Body of pancreas (tissue), 4 donors: ENCODE data around the gene HS1BP3. TPM values are rescaled to one million over a fixed set of nuclear protein-coding genes. Genes with fewer than 3 reads are reported as not detected.
A peak's percentile ranks its signal among the peaks of the same experiment; 100 is the strongest.

Source experiments
- ATAC-seq: fragments of 150-250 bp; one replicate; pipeline ENCODE4 v1.9.1; 2016
- DNase-seq, 4 donors: peaks; one replicate each; pipeline ENCODE4 v3.0.0-alpha.2; 2019
- H3K27ac ChIP-seq, 4 donors: fragments of 200-600 bp; sonication (generic); 1 replicate in 3 of 4; 2 replicates in 1 of 4; pipeline versions ENCODE4 v1.5.1 to v1.6.1; 2016 to 2019; ENCODE audit warnings: mild to moderate bottlenecking in 1 of 4, mixed read lengths in 1 of 4, moderate library complexity in 1 of 4
- H3K27me3 ChIP-seq, 2 donors: fragments of 200-600 bp; sonication (generic); one replicate each; pipeline ENCODE4 v1.6.0; 2016; ENCODE audit warnings: mild to moderate bottlenecking in 1 of 2
- H3K36me3 ChIP-seq, 2 donors: fragments of 200-600 bp; sonication (generic); replicated peaks in 1 of 2; 2 replicates each; pipeline ENCODE4 v1.5.1; 2016; ENCODE audit warnings: low read depth in 2 of 2; ENCODE audit not compliant: insufficient read depth in 1 of 2
- H3K4me1 ChIP-seq: fragments of 200-600 bp; sonication (generic); one replicate; pipeline ENCODE4 v1.6.0; 2016
- H3K4me3 ChIP-seq, 2 donors: fragments of 200-600 bp; sonication (generic); 1 replicate in 1 of 2; 2 replicates in 1 of 2; pipeline ENCODE4 v1.5.1; 2016 to 2019
- H3K9me3 ChIP-seq, 3 donors: fragments of 200-600 bp; sonication (generic); 1 replicate in 2 of 3; 2 replicates in 1 of 3; pipeline ENCODE4 v1.5.1; 2016
- POLR2A ChIP-seq, 3 donors: fragments of 450-650 bp; IDR thresholded peaks; one replicate each; pipeline ENCODE4 v1.6.1; 2016; ENCODE audit warnings: antibody characterized with exemption in 3 of 3, mild to moderate bottlenecking in 2 of 3
- WGBS, 2 donors: methylation state at CpG; one replicate each; pipeline ENCODE4 v1.1.5; 2017; 5-methylcytosine and 5-hydroxymethylcytosine counted together
- intact Hi-C: fragments of 100-400 bp; cut with DNase I; formaldehyde crosslinking; loops from one replicate; pipeline ENCODE4 v1.15.1; 2023
- total RNA-seq, 2 donors: library from RNA; depleted of rRNA; stranded (reverse); fragments of >200 nt; gene quantifications; one replicate each; pipeline ENCODE4 v1.1.0, GENCODE V29; 2016
- TF ChIP-seq, protein P1 (sequence below), 7 experiments: fragments of 450-650 bp in 4 of 7; fragments of 200-600 bp in 3 of 7; sonication (generic) in 3 of 7; IDR thresholded peaks; one replicate each; pipeline ENCODE4 v1.5.1; 2016 to 2019; ENCODE audit warnings: antibody characterized with exemption in 7 of 7

Gene HS1BP3
- total RNA-seq, 2 donors from 2014 or later: 21.1 to 23.1 TPM

DNA sequence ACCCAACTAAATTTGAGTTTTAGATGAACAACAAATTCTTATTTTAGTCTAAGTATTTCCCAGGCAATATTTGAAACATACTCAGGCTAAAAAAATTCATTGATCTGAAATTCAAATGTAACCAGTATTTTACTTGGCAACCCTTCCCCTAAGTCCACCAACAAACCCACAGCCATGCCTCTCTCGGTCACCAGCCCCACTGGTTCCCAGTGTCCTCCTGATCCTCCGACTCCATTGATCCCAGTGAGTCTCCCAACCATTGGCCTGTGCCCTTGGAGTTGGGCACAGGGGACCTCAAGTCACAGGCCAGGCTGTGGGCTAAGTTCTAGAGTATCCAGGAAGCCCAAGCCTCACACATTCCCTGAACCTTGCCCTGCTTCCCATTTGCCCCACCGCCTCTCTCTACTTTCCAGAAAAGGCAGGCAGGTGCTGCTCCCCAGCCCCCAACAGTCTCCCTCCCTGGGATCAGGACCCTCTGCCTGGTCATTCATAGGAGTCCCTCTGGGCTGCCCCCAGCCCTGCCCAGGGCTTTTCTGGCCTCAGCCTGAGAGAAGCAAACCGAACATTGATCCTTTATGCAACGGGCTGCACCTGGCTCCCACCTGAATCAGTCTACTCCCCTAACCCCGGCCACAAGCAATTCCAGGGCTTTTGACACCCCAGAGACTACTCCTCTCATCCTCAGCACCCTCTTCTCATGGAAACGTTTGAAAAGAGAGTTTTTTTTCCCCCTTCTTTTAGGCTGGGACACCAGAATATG is 81.3 kb downstream of the HS1BP3 start:
- ATAC-seq (no peak), DNase-seq (no peak)
- H3K4me3 ChIP-seq: no peak overlapping the region
- no peaks in the 10 kb centered on the region for H3K4me1 ChIP-seq
- H3K36me3 ChIP-seq: no peaks in the 10 kb centered on the region
- no peak overlapping the region for H3K27ac ChIP-seq
- TF ChIP-seq, protein P1, sequence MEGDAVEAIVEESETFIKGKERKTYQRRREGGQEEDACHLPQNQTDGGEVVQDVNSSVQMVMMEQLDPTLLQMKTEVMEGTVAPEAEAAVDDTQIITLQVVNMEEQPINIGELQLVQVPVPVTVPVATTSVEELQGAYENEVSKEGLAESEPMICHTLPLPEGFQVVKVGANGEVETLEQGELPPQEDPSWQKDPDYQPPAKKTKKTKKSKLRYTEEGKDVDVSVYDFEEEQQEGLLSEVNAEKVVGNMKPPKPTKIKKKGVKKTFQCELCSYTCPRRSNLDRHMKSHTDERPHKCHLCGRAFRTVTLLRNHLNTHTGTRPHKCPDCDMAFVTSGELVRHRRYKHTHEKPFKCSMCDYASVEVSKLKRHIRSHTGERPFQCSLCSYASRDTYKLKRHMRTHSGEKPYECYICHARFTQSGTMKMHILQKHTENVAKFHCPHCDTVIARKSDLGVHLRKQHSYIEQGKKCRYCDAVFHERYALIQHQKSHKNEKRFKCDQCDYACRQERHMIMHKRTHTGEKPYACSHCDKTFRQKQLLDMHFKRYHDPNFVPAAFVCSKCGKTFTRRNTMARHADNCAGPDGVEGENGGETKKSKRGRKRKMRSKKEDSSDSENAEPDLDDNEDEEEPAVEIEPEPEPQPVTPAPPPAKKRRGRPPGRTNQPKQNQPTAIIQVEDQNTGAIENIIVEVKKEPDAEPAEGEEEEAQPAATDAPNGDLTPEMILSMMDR (IDR thresholded peaks at IDR 0.05): no peak
- TF ChIP-seq POLR2A (IDR thresholded peaks at IDR 0.05): no peak
- WGBS, 2 donors: 57 to 60% methylated on average over 7 of the region's 7 CpGs
- intact Hi-C loops: no loop called here
- no peaks in the 10 kb centered on the region for H3K9me3 ChIP-seq
- H3K27me3 ChIP-seq: no peaks in the 10 kb centered on the region

DNA sequence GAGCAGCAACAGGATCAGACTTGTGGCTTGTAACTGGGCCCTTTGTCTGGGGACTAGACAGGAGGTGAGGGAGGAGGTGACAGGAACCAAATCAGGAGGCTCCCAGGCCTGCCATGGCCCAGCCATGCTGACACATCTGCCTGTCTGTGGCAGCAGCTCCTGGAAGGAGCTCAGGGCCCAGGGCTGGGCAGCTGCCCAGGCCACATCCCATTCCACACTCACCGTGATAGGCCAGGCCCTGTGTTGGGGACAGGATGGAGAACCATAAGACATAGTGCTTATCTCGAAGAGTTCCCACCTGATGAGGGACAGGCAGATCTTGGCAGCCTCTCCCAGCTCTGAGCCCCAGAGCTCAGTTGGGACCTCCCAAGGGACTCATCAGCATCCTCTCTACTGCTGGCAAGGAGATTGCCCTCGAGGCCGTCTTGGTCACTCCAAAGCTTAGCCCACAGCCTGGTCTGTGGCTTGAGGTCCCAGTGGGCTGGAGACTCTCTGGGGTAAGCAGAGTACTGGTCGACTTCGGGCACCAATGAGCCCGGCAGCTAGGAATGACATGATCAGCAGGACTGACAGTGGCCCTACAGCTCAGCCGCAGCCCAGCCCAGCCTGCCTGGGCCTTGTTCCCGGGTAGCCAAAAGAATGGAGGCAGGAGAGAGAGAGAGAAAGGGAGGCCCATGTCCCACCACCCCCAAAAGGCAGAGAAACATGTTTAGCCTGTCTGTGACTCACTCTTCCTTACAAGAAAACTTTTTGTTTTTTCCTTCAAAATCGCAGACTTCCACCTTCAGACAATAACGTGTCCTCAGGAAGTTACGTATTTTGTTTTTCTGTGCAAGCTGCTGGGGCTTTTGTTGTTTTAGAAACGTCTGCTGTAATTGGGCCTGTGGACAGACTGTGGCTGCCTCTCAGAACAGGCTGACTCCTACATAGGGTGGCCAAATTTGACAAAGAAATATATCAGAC is 82.1 kb downstream of the HS1BP3 start:
- Histone ChIP-seq H3K9me3 (no peaks in the 10 kb centered on the region), H3K27ac (peak overlapping the region in 1 of 4 donors; percentile 18), H3K4me1 (no peaks in the 10 kb centered on the region), H3K27me3 (no peaks in the 10 kb centered on the region), H3K36me3 (no peaks in the 10 kb centered on the region), H3K4me3 (no peak overlapping the region)
- TF ChIP-seq, protein P1 (IDR thresholded peaks at IDR 0.05): no peak
- no peak for TF ChIP-seq POLR2A (IDR thresholded peaks at IDR 0.05)
- ATAC-seq: no peak
- WGBS, 2 donors: 68 to 72% methylated on average over 9 to 13 of the region's 13 CpGs
- no peak for DNase-seq
- intact Hi-C loops: no loop called here

DNA sequence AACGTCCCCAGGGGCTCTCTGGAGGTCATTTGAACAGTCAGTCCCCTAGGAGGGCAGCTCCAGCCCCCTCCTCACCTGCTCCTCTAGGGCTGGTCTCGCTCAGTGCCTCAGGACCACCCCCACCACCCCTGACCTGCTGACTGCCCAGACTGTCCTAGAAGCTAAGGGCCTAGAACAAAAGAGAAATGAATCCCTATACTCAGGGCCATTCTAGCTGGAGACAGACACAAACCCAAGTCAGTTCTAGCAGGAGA is 83.0 kb downstream of the HS1BP3 start:
- TF ChIP-seq POLR2A (IDR thresholded peaks at IDR 0.05): no peak
- TF ChIP-seq, protein P1 (IDR thresholded peaks at IDR 0.05): no peak
- DNase-seq (no peak), ATAC-seq (no peak)
- 50 to 57% methylated on average over 1 to 2 of the region's 2 CpGs for WGBS, 2 donors
- intact Hi-C loops: no loop called here
- Histone ChIP-seq H3K4me3 (no peak overlapping the region), H3K27ac (no peak overlapping the region), H3K4me1 (no peaks in the 10 kb centered on the region), H3K27me3 (no peaks in the 10 kb centered on the region), H3K9me3 (no peaks in the 10 kb centered on the region), H3K36me3 (no peaks in the 10 kb centered on the region)

Other genes with a start within 250 kb of the HS1BP3 start
- 100 to 1,000 TPM; 376 to 784 TPM for gene RHOB, start 204.0 kb downstream of the HS1BP3 start, total RNA-seq
- 1 to 10 TPM; 2.0 to 7.3 TPM for gene GDF7, start 16.0 kb upstream of the HS1BP3 start, total RNA-seq
- 10 to 100 TPM in 1 of 2 donors, 1 to 10 TPM in 1; 6.9 to 10.6 TPM for gene LDAH, start 172.0 kb upstream of the HS1BP3 start, total RNA-seq